Hepatocyte (in vitro differentiated cells): Measurements from ENCODE around the gene TANC1.

Experiments used
- EZH2 ChIP-seq: fragments of 200-600 bp; sonication (generic); IDR thresholded peaks from 2 replicates; pipeline ENCODE4 v1.6.1; 2016; ENCODE audit warnings: antibody characterized with exemption, mild to moderate bottlenecking, borderline replicate concordance
- TF ChIP-seq, protein P1 (sequence below): fragments of 200-600 bp; sonication (generic); IDR thresholded peaks from 2 replicates; pipeline ENCODE4 v1.5.1; 2016; ENCODE audit warnings: antibody characterized with exemption, mild to moderate bottlenecking; ENCODE audit not compliant: poor library complexity

DNA sequence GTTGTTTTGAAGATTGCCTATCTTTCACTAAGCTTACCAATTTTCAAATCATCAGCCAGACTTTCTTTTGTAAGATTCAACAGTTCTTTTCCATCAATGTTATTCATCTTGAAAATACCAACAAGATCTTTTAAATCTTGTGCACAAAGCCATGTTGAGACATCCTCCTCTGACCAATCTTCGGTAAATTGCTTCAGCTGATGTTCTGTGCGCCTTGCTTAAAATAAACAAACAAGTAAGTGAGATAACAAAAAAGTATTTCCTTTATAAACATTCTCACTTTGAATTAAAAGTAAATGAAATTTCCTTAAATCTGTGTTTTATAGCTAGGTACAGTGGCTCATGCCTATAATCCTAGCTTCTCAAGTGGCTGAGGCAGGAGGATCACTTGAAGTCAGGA, 287.7 kb downstream of the TANC1 start:
- TF ChIP-seq, protein P1, sequence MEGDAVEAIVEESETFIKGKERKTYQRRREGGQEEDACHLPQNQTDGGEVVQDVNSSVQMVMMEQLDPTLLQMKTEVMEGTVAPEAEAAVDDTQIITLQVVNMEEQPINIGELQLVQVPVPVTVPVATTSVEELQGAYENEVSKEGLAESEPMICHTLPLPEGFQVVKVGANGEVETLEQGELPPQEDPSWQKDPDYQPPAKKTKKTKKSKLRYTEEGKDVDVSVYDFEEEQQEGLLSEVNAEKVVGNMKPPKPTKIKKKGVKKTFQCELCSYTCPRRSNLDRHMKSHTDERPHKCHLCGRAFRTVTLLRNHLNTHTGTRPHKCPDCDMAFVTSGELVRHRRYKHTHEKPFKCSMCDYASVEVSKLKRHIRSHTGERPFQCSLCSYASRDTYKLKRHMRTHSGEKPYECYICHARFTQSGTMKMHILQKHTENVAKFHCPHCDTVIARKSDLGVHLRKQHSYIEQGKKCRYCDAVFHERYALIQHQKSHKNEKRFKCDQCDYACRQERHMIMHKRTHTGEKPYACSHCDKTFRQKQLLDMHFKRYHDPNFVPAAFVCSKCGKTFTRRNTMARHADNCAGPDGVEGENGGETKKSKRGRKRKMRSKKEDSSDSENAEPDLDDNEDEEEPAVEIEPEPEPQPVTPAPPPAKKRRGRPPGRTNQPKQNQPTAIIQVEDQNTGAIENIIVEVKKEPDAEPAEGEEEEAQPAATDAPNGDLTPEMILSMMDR, result no peak
- no peak for TF ChIP-seq EZH2
